Measurements from ENCODE around the gene ABCC4. TPM values are rescaled to one million over a fixed set of nuclear protein-coding genes. Genes with fewer than 3 reads are reported as not detected.
"Not testable (repeated sequence)": the region's sequence is repeated elsewhere in the genome, so short reads cannot be mapped to it uniquely, and the experiment has no call there.

Gene ABCC4
- total and polyA plus RNA-seq, 2 experiments from 2014 or later = 4.3 to 12.2 TPM

- TF ChIP-seq REST (IDR thresholded peaks at IDR 0.05; ENCODE audit: unreplicated experiment) = no peak
- TF ChIP-seq ZNF331 (CRISPR knock-in tag; IDR thresholded peaks at IDR 0.05; ENCODE audit: low read depth) = no peak
- TF ChIP-seq ZNF462 (CRISPR knock-in tag; IDR thresholded peaks at IDR 0.05) = no peak
Measured at GRCh38 chr13:95199896-95200295, 101.4 kb downstream of the ABCC4 start (continued).

GRCh38 chr13:95198606-95199005 lies 102.6 kb downstream of the ABCC4 start:
- H3K4me2 ChIP-seq; H3F3A ChIP-seq (replicated peaks; ENCODE audit: low read depth); H3K36me3 ChIP-seq (ENCODE audit: insufficient read depth); H3K79me2 ChIP-seq (replicated peaks; ENCODE audit: insufficient read depth); H3K36me3 Mint-ChIP-seq (ENCODE audit: low read depth); H3K4me3 ChIP-seq; H4K20me1 ChIP-seq (replicated peaks; ENCODE audit: insufficient read depth); H3K27ac Mint-ChIP-seq; H3K4me1 Mint-ChIP-seq; H3K9me3 Mint-ChIP-seq; H2AFZ ChIP-seq; H3K27ac ChIP-seq (ENCODE audit: low read depth); DNase-seq (ENCODE audit: low spot score); H3K27me3 Mint-ChIP-seq (ENCODE audit: insufficient read depth, low read depth, poor library complexity); ATAC-seq; H3K27me3 ChIP-seq (ENCODE audit: insufficient read depth); H3K9me2 ChIP-seq (ENCODE audit: insufficient read depth); H3K4me1 ChIP-seq (ENCODE audit: insufficient read depth); H3K4me3 Mint-ChIP-seq: not testable (repeated sequence)
